ENCODE data around the gene KPNA1.

KPNA1 gene

GRCh38 chr3:122415104-122415744 is 99.5 kb downstream of the KPNA1 start:
- peak; percentile 23 for DNase-seq

GRCh38 chr3:122414391-122414790 is 100.3 kb downstream of the KPNA1 start:
- no peak for DNase-seq

- no peak for DNase-seq
These were observed 104.1 kb downstream of the KPNA1 start for GRCh38 chr3:122410639-122411038.

GRCh38 chr3:122410111-122410510 is 104.6 kb downstream of the KPNA1 start:
- DNase-seq = no peak

- DNase-seq = no peak
These were observed 105.3 kb downstream of the KPNA1 start for GRCh38 chr3:122409446-122409845.

GRCh38 chr3:122407946-122408345 is 106.8 kb downstream of the KPNA1 start:
- DNase-seq = no peak

- DNase-seq = no peak
These were observed 108.5 kb downstream of the KPNA1 start for GRCh38 chr3:122406198-122406597.

- no peak for DNase-seq
These were observed 109.7 kb downstream of the KPNA1 start for GRCh38 chr3:122405015-122405414.

- DNase-seq = peak; percentile 45
These were observed 111.2 kb downstream of the KPNA1 start for GRCh38 chr3:122403489-122403888.

- DNase-seq = no peak
These were observed 115.8 kb downstream of the KPNA1 start for GRCh38 chr3:122398920-122399319.

- DNase-seq = no peak
These were observed 117.5 kb downstream of the KPNA1 start for GRCh38 chr3:122397201-122397600.

GRCh38 chr3:122396511-122396910 is 118.2 kb downstream of the KPNA1 start:
- no peak for DNase-seq

- no peak for DNase-seq
These were observed 119.2 kb downstream of the KPNA1 start for GRCh38 chr3:122395582-122395981.

GRCh38 chr3:122394173-122394572 is 120.6 kb downstream of the KPNA1 start:
- DNase-seq = no peak

- peak; percentile 51 for DNase-seq
These were observed 121.6 kb downstream of the KPNA1 start for GRCh38 chr3:122392868-122393844.

- DNase-seq = no peak
These were observed 122.9 kb downstream of the KPNA1 start for GRCh38 chr3:122391681-122392446.

- DNase-seq = no peak
These were observed 124.1 kb downstream of the KPNA1 start for GRCh38 chr3:122390665-122391064.

- DNase-seq = no peak
These were observed 124.8 kb downstream of the KPNA1 start for GRCh38 chr3:122389892-122390291.

GRCh38 chr3:122389197-122389596 is 125.5 kb downstream of the KPNA1 start:
- no peak for DNase-seq

- no peak for DNase-seq
These were observed 127.0 kb downstream of the KPNA1 start for GRCh38 chr3:122387709-122388108.

GRCh38 chr3:122383771-122384697 is 130.7 kb downstream of the KPNA1 start, which contains the start of gene FAM162A:
Gene FAM162A (plus strand): TSS chr3:122384182. CDS start chr3:122384266, 84 bp downstream.
- DNase-seq = peak; percentile 94

Measured in fibroblast of skin of scalp (primary cell).